PC-3 (cell line): ENCODE data around the gene CACNA1E. TPM values are rescaled to one million over a fixed set of nuclear protein-coding genes. Genes with fewer than 3 reads are reported as not detected.

Experiments used
- ATAC-seq: fragments of 200-7000 bp; cut with Tn5 transposase; 2 replicates; pipeline ENCODE4 v1.9.1; 2020; ENCODE audit warnings: mild to moderate bottlenecking, moderate library complexity
- BruUV-seq: library from RNA; stranded (reverse); fragments of 400-500 nt; replicated peaks from 2 replicates; lab custom pipeline; 2021; lab: Mats Ljungman, UMichigan
- CTCF ChIA-PET: fragments of 300-600 bp; sonication (Branson Sonifier 250); formaldehyde crosslinking; loops from one replicate; lab custom pipeline; 2022; ENCODE audit warnings: antibody characterized with exemption; lab: Charles Lee
- POLR2A ChIA-PET: fragments of 300-600 bp; sonication (Branson Sonifier 250); formaldehyde crosslinking; loops from one replicate; lab custom pipeline; 2022; ENCODE audit warnings: antibody characterized with exemption; ENCODE audit not compliant: unreplicated experiment; lab: Charles Lee
- DNase-seq: peaks from one replicate; pipeline ENCODE4 v3.0.0-alpha.2; 2015
- H2AFZ ChIP-seq: fragments of 300-600 bp; sonication (generic); 2 replicates; pipeline ENCODE4 v1.6.0; 2016; ENCODE audit warnings: antibody characterized with exemption, low read length
- H3F3A ChIP-seq: fragments of 300-600 bp; sonication (generic); one replicate; pipeline ENCODE4 v1.6.0; 2017; ENCODE audit warnings: antibody characterized with exemption, low read length, control low read depth, mild to moderate bottlenecking; ENCODE audit not compliant: unreplicated experiment
- H3K27ac ChIP-seq: fragments of 300-600 bp; sonication (generic); 2 replicates; pipeline ENCODE4 v1.5.1; 2016; ENCODE audit warnings: mild to moderate bottlenecking, low read length
- H3K27me3 ChIP-seq: fragments of 300-600 bp; sonication (generic); 2 replicates; pipeline ENCODE4 v1.6.1; 2016; ENCODE audit warnings: low read length, mixed read lengths
- H3K36me3 ChIP-seq: fragments of 300-600 bp; sonication (generic); 2 replicates; pipeline ENCODE4 v1.6.1; 2016; ENCODE audit warnings: low read depth, mixed run types, low read length, mixed read lengths
- H3K4me1 ChIP-seq: fragments of 300-600 bp; sonication (generic); 2 replicates; pipeline ENCODE4 v1.5.1; 2016; ENCODE audit warnings: low read length; ENCODE audit not compliant: insufficient read depth
- H3K4me2 ChIP-seq: fragments of 300-600 bp; sonication (generic); 2 replicates; pipeline ENCODE4 v1.6.0; 2016; ENCODE audit warnings: low read length
- H3K4me3 ChIP-seq: fragments of 300-600 bp; sonication (generic); 2 replicates; pipeline ENCODE4 v1.5.1; 2016; ENCODE audit warnings: mild to moderate bottlenecking, low read length, mixed read lengths
- H3K79me2 ChIP-seq: fragments of 300-600 bp; sonication (generic); 2 replicates; pipeline ENCODE4 v1.6.1; 2017; ENCODE audit warnings: low read length, mixed read lengths
- H3K9ac ChIP-seq: fragments of 300-600 bp; sonication (generic); 2 replicates; pipeline ENCODE4 v1.6.0; 2016; ENCODE audit warnings: mild to moderate bottlenecking, low read length
- H3K9me2 ChIP-seq: fragments of 300-600 bp; sonication (generic); replicated peaks from 2 replicates; pipeline ENCODE4 v1.6.1; 2016; ENCODE audit warnings: mixed run types, low read length, mixed read lengths
- H3K9me3 ChIP-seq: fragments of 300-600 bp; sonication (generic); 2 replicates; pipeline ENCODE4 v1.6.1; 2016; ENCODE audit warnings: low read length, mixed read lengths
- H4K20me1 ChIP-seq: fragments of 300-600 bp; sonication (generic); 2 replicates; pipeline ENCODE4 v1.6.1; 2016; ENCODE audit warnings: low read length, mixed read lengths
- CTCF ChIP-seq: fragments of 300-600 bp; sonication (generic); conservative IDR thresholded peaks from 2 replicates; pipeline ENCODE4 v1.5.1; 2017; ENCODE audit warnings: antibody characterized with exemption, low read depth, mild to moderate bottlenecking, low read length
- EZH2 ChIP-seq: fragments of 300-600 bp; sonication (generic); IDR thresholded peaks from one replicate; pipeline ENCODE4 v1.6.1; 2017; ENCODE audit warnings: antibody characterized with exemption, mild to moderate bottlenecking, low read length; ENCODE audit not compliant: unreplicated experiment
- EZH2phosphoT487 ChIP-seq: fragments of 300-600 bp; sonication (generic); IDR thresholded peaks from 2 replicates; pipeline ENCODE4 v1.6.1; 2018; ENCODE audit warnings: mild to moderate bottlenecking, antibody characterized with exemption, low read length, borderline replicate concordance
- intact Hi-C: fragments of 100-400 bp; cut with micrococcal nuclease; formaldehyde crosslinking; loops from 2 replicates; pipeline ENCODE4 v1.9.0; 2023
- total RNA-seq: library from RNA; depleted of rRNA; stranded (reverse); fragments of >200 nt; gene quantifications from 2 replicates; pipeline ENCODE4 v1.2.3, GENCODE V29; 2014

CACNA1E gene
- total RNA-seq, 1 experiment from 2014 or later: not detected

GRCh38 chr1:181806746-181807145, 323.4 kb downstream of the CACNA1E start:
- H3K9me2 ChIP-seq: no peaks in the 10 kb centered on the region
- ChIA-PET POLR2A (no interaction called here), CTCF (interaction anchor here (0.6 kb wide), 1 partner anchor 135 kb away, joined by 3 read pairs; no protein-coding TSS in a partner anchor)
- no peak overlapping the region for H3K4me3 ChIP-seq
- H3K27ac ChIP-seq: no peak overlapping the region
- no peak overlapping the region for H3K4me2 ChIP-seq
- no peaks in the 10 kb centered on the region for H3K79me2 ChIP-seq
- intact Hi-C loops: no loop called here
- no peak for DNase-seq
- H4K20me1 ChIP-seq: no peaks in the 10 kb centered on the region
- no TSS peak for BruUV-seq
- H2AFZ ChIP-seq: no peak overlapping the region
- H3K9me3 ChIP-seq: no peaks in the 10 kb centered on the region
- no peaks in the 10 kb centered on the region for H3F3A ChIP-seq
- ATAC-seq: no peak
- no peaks in the 10 kb centered on the region for H3K36me3 ChIP-seq
- H3K4me1 ChIP-seq: no peaks in the 10 kb centered on the region
- H3K27me3 ChIP-seq: no peaks in the 10 kb centered on the region
- TF ChIP-seq EZH2phosphoT487: no peak
- no peak for TF ChIP-seq CTCF
- TF ChIP-seq EZH2: no peak
- H3K9ac ChIP-seq: no peak overlapping the region

- intact Hi-C loops: no loop called here
Observed at GRCh38 chr1:181807251-181807650, 323.9 kb downstream of the CACNA1E start.

More at GRCh38 chr1:181807251-181807650, 323.9 kb downstream of the CACNA1E start:
- Histone ChIP-seq H3K4me1 (no peaks in the 10 kb centered on the region), H3K4me3 (no peak overlapping the region), H3F3A (no peaks in the 10 kb centered on the region), H2AFZ (no peak overlapping the region), H3K27ac (no peak overlapping the region), H3K9ac (no peak overlapping the region), H3K27me3 (0 out of 2 replicates have a peak, but pooled peaks cover 3% of the 10 kb centered on the region), H3K9me3 (no peaks in the 10 kb centered on the region), H3K9me2 (no peaks in the 10 kb centered on the region), H3K4me2 (no peak overlapping the region), H4K20me1 (no peaks in the 10 kb centered on the region), H3K79me2 (no peaks in the 10 kb centered on the region), H3K36me3 (no peaks in the 10 kb centered on the region)
- BruUV-seq: no TSS peak
- ChIA-PET POLR2A (no interaction called here), CTCF (no interaction called here)
- ATAC-seq: no peak
- TF ChIP-seq CTCF: no peak
- TF ChIP-seq EZH2phosphoT487: no peak
- no peak for TF ChIP-seq EZH2
- DNase-seq: no peak
